K562 (cell line): ENCODE data around the gene BLVRA. TPM values are rescaled to one million over a fixed set of nuclear protein-coding genes. Genes with fewer than 3 reads are reported as not detected.

Experiments
- ATAC-seq: fragments of 200-7000 bp; cut with Tn5 transposase; 3 replicates; pipeline ENCODE4 v1.9.1; 2020; ENCODE audit warnings: moderate library complexity
- BruUV-seq: library from RNA; stranded (reverse); fragments of 400-500 nt; replicated peaks from 2 replicates; lab custom pipeline; 2021; lab: Mats Ljungman, UMichigan
- CTCF ChIA-PET: fragments of 300-600 bp; formaldehyde crosslinking; extraction: SDS; loops from one replicate; lab custom pipeline; 2021; ENCODE audit warnings: low intra/inter-chr PET ratio; lab: Yijun Ruan, JAX
- POLR2A ChIA-PET: fragments of 300-600, 350-650 bp; sonication (Branson Sonifier 250); formaldehyde crosslinking; extraction: SDS; loops from one replicate; lab custom pipeline; 2021; ENCODE audit warnings: antibody characterized with exemption, inconsistent platforms; lab: Yijun Ruan, JAX
- DNase-seq, 4 experiments: peaks; one replicate each; pipeline versions ENCODE4 v3.0.0 to v3.0.0-alpha.2; 2011 to 2018; ENCODE audit warnings: low spot score in 3 of 4, mixed read lengths in 3 of 4; ENCODE audit errors: extremely low read depth in 1 of 4
- FAIRE-seq: peaks from 2 replicates; lab custom pipeline; 2011; peaks lifted over from hg19 to GRCh38; lab: Jason Lieb, UNC
- H2AFZ ChIP-seq: 2 replicates; pipeline ENCODE4 v1.6.0; 2011; ENCODE audit warnings: low read depth, low read length, control low read depth, inconsistent platforms
- H3K27ac ChIP-seq: fragments of 200-600 bp; 3 replicates; pipeline ENCODE4 v1.8.0; 2011; ENCODE audit warnings: low read depth, mild to moderate bottlenecking, control low read depth, inconsistent platforms, low read length, moderate library complexity, mixed read lengths; ENCODE audit errors: extremely low read depth
- H3K27me3 ChIP-seq, 2 experiments: fragments of 300-600 bp in 1 of 2; 2 replicates in 1 of 2; 3 replicates in 1 of 2; pipeline versions ENCODE4 v1.6.0 to v1.8.0; 2011; ENCODE audit warnings: inconsistent platforms in 2 of 2, low read length in 2 of 2, mild to moderate bottlenecking in 1 of 2, mixed read lengths in 1 of 2, moderate library complexity in 1 of 2; ENCODE audit not compliant: control insufficient read depth in 2 of 2, insufficient read depth in 2 of 2
- H3K36me3 ChIP-seq: fragments of 300-600 bp; 3 replicates; pipeline ENCODE4 v1.8.0; 2011; ENCODE audit warnings: mild to moderate bottlenecking, low read length, inconsistent platforms; ENCODE audit not compliant: control insufficient read depth, insufficient read depth
- H3K4me1 ChIP-seq, 2 experiments: fragments of 200-600 bp in 1 of 2; replicated peaks in 1 of 2; 2 replicates in 1 of 2; 3 replicates in 1 of 2; pipeline versions ENCODE4 v1.5.1 to v1.8.0; 2011; ENCODE audit warnings: inconsistent platforms in 2 of 2, low read length in 2 of 2, mild to moderate bottlenecking in 1 of 2, mixed read lengths in 1 of 2, moderate library complexity in 1 of 2; ENCODE audit not compliant: control insufficient read depth in 2 of 2, insufficient read depth in 2 of 2
- H3K4me2 ChIP-seq: 2 replicates; pipeline ENCODE4 v1.6.1; 2011; ENCODE audit warnings: low read length, control low read depth, inconsistent platforms, mixed read lengths; ENCODE audit not compliant: insufficient read depth
- H3K4me3 ChIP-seq: fragments of 200-600 bp; sonication (generic), shearing (Covaris generic); 2 replicates; pipeline ENCODE4 v1.5.1; 2016; ENCODE audit warnings: control low read depth, inconsistent platforms
- H3K79me2 ChIP-seq: fragments of 200-600 bp; 3 replicates; pipeline ENCODE4 v1.8.0; 2011; ENCODE audit warnings: low read length, inconsistent platforms; ENCODE audit not compliant: control insufficient read depth, insufficient read depth
- H3K9ac ChIP-seq, 2 experiments: 2 replicates each; pipeline versions ENCODE4 v1.6.0 to v1.6.1; 2011; ENCODE audit warnings: low read depth in 2 of 2, low read length in 2 of 2, control low read depth in 1 of 2, inconsistent platforms in 1 of 2, mild to moderate bottlenecking in 1 of 2, mixed read lengths in 1 of 2; ENCODE audit not compliant: insufficient read depth in 1 of 2
- H3K9me1 ChIP-seq: one replicate; pipeline ENCODE4 v1.6.0; 2011; ENCODE audit warnings: inconsistent platforms, mild to moderate bottlenecking, low read length, moderate library complexity; ENCODE audit not compliant: control insufficient read depth, insufficient read depth
- H3K9me3 ChIP-seq: replicated peaks from 2 replicates; pipeline ENCODE4 v1.5.1; 2011; ENCODE audit warnings: low read depth, low read length, inconsistent platforms; ENCODE audit not compliant: control insufficient read depth, insufficient read depth
- H4K20me1 ChIP-seq: replicated peaks from 2 replicates; pipeline ENCODE4 v1.6.1; 2011; ENCODE audit warnings: low read length, inconsistent platforms, mixed read lengths; ENCODE audit not compliant: control insufficient read depth, insufficient read depth
- KAT8 ChIP-seq: fragments of 450-650 bp; IDR thresholded peaks from 2 replicates; pipeline ENCODE4 v1.6.1; 2016; ENCODE audit warnings: low read depth, mild to moderate bottlenecking
- MBD2 ChIP-seq: sonication (generic); IDR thresholded peaks from 2 replicates; pipeline ENCODE4 v1.6.1; 2016; ENCODE audit warnings: low read depth, borderline replicate concordance
- NR2C2 ChIP-seq, 2 experiments: fragments of 200-800 bp in 1 of 2; sonication (Bioruptor generic) in 1 of 2; sonication (generic) in 1 of 2; formaldehyde crosslinking in 1 of 2; IDR thresholded peaks; 2 replicates each; pipeline versions ENCODE4 v1.6.1 to v1.8.0; 2016 to 2022; ENCODE audit warnings: mild to moderate bottlenecking in 1 of 2, missing compliant biosample characterization in 1 of 2, missing genetic modification characterization in 1 of 2, missing genetic modification reagents in 1 of 2
- POLR2B ChIP-seq: fragments of 450-650 bp; IDR thresholded peaks from 2 replicates; pipeline ENCODE4 v1.6.1; 2018; ENCODE audit warnings: low read depth; ENCODE audit not compliant: partially characterized antibody
- ZNF24 ChIP-seq: fragments of 450-650 bp; IDR thresholded peaks from 2 replicates; pipeline ENCODE4 v1.6.1; 2016
- WGBS: fragments of 100-300 bp; shearing (Covaris generic); methylation state at CpG from one replicate; pipeline ENCODE4 v1.1.6; 2016; ENCODE audit warnings: low coverage, mixed read lengths; ENCODE audit not compliant: insufficient coverage; ENCODE audit errors: missing lambda C conversion rate; 5-methylcytosine and 5-hydroxymethylcytosine counted together
- in situ Hi-C: fragments of 300-500 bp; cut with MboI; formaldehyde crosslinking; loops from 4 replicates; pipeline ENCODE4 v1.15.0; 2018; ENCODE audit warnings: inconsistent platforms, mixed read lengths
- intact Hi-C: fragments of 100-400 bp; cut with micrococcal nuclease; formaldehyde crosslinking; loops from 2 replicates; pipeline ENCODE4 v1.14.2; 2022
- polyA plus RNA-seq, 8 experiments: library from polyadenylated mRNA; depleted of rRNA in 4 of 8; stranded (reverse) in 5 of 8; unstranded in 3 of 8; fragments of >200 nt; fragmentation: Nextera tagmentation in 2 of 8; fragmentation: Illumina TruSeq in 1 of 8; extraction: Ambion mirVana in 2 of 8; extraction: Trizol in 1 of 8; gene quantifications; 2 replicates each; pipeline versions ENCODE4 v1.2.1 to v1.2.3, GENCODE V29; 2011 to 2014; ENCODE audit warnings: inconsistent platforms in 1 of 8, missing spikeins in 1 of 8
- total RNA-seq, 7 experiments: library from RNA; depleted of rRNA in 6 of 7; stranded (reverse); fragments of >200 nt in 6 of 7; fragmentation: Illumina TruSeq in 2 of 7; extraction: Trizol in 2 of 7; gene quantifications; 2 replicates each; pipeline versions ENCODE4 v1.2.1 to v1.2.3, GENCODE V29; 2011 to 2021; ENCODE audit warnings: low replicate concordance in 1 of 7
- TF ChIP-seq, protein P1 (sequence below), 3 experiments: fragments of 200-800 bp in 1 of 3; fragments of 250-450 bp in 1 of 3; fragments of 450-650 bp in 1 of 3; sonication (Bioruptor Pico) in 1 of 3; sonication (Bioruptor generic) in 1 of 3; formaldehyde crosslinking in 1 of 3; IDR thresholded peaks; 2 replicates each; pipeline versions ENCODE4 v1.6.1 to v1.8.0; 2016 to 2022; ENCODE audit warnings: mild to moderate bottlenecking in 2 of 3, missing genetic modification characterization in 2 of 3, missing compliant biosample characterization in 1 of 3, moderate library complexity in 1 of 3

The BLVRA gene
- total and polyA plus RNA-seq, 9 of the 15 experiments (the other 6 are each of a cell fraction or from before 2014, with no cell fraction given), result 48.5 to 147 (median 61.5) TPM

DNA sequence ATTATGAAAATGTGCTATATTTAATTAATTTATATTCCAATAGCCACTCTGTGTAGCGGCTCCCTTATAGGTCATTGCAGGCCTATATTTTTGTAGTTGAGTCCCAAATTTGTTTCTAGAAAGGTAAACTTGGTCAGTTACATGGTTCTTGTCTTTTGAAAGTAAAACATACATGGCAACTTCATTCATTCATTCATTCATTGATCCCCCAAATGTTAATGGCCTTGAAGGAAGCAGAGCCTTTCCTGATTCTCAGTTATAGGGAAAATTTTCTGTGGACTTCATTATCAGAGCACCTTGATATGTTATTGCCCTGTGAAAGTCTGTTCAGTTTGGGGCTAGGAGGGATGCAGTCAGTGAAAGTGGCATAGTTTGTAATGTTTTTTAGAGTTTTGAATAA lies 2.9 kb downstream of the BLVRA start:
- intact Hi-C loops (loop anchor here (5.0 kb wide), 1 partner anchor 36 kb away; no protein-coding TSS in a partner anchor), in situ Hi-C loops (no loop called here)
- H3K27ac ChIP-seq, result no peak overlapping the region
- H3K4me1 ChIP-seq, result peaks cover 38 to 58% of the 10 kb centered on the region in 2 experiments
- H2AFZ ChIP-seq, result no peak overlapping the region
- no peak overlapping the region for H3K4me2 ChIP-seq
- H3K9ac ChIP-seq, result no peak overlapping the region
- peaks cover 61% of the 10 kb centered on the region for H3K79me2 ChIP-seq
- DNase-seq (no peak), FAIRE-seq (no peak)
- no peaks in the 10 kb centered on the region for H3K9me1 ChIP-seq
- CTCF ChIA-PET, result no interaction called here
- H4K20me1 ChIP-seq, result 0 out of 2 replicates have a peak, but pooled peaks cover 3% of the 10 kb centered on the region
- H3K36me3 ChIP-seq, result no peaks in the 10 kb centered on the region; the same call in 2 of the 3 replicates
- WGBS, result 94% methylated on average over 1 of the region's 1 CpG
- no peaks in the 10 kb centered on the region for H3K9me3 ChIP-seq
- no peak overlapping the region for H3K4me3 ChIP-seq
- TF ChIP-seq MBD2 (no peak), ZNF24 (peak; percentile 68; the same call in 1 of the 2 replicates)
- TF ChIP-seq, all 486 proteins: peak for 1
- POLR2A ChIA-PET, result interaction anchor here (1.0 to 5.5 kb wide), 3 partner anchors 10 to 30 kb away, joined by 3 to 32 read pairs (median 3); partner anchors contain the start of gene COA1
- no TSS peak for BruUV-seq
- ATAC-seq, result no peak
- H3K27me3 ChIP-seq, result no peaks in the 10 kb centered on the region

DNA sequence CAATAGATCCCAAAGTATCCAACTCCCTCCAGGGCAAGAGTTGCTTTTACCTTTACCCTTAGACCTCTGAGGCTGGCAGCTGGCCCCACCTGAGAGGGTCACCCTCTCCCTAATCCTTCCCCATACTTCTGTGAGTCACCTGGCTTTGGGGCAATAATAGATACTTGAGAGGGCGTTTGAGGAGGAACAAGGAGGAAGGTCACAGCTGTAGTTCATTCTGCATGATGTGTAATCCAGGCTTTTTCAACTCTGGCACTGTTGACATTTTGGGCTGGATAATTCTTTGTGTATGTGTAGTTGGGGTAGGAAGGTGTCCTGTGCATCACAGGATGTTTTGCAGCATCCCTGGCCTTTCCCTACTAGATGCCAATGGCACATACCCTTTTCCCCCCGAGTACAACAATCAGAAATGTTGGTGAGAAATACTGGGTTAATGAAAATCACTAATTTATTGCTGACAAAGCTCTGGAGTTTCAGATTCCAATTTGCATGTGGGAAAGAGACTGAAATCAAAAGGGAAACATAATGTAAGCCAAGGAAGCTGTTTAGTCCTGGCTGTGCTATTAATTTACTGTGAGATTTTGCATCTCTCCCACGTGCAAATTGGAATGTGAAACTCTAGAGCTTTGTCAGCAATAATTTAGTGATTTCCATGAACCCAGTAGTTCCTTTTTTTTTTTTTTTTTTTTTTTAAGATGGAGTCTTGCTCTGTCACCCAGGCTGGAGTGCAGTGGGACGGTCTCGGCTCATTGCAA lies 3.6 kb downstream of the BLVRA start:
- H3K79me2 ChIP-seq, result peaks cover 68% of the 10 kb centered on the region
- no peaks in the 10 kb centered on the region; the same call in 2 of the 3 replicates for H3K36me3 ChIP-seq
- FAIRE-seq (no peak), ATAC-seq (no peak), DNase-seq (no peak)
- peaks cover 38 to 58% of the 10 kb centered on the region in 2 experiments for H3K4me1 ChIP-seq
- H3K9me1 ChIP-seq, result no peaks in the 10 kb centered on the region
- no peak overlapping the region for H3K4me2 ChIP-seq
- H3K9ac ChIP-seq, result peak overlapping the region in 1 of 2 experiments; percentile 38; a peak in 1 of 4 replicates
- intact Hi-C loops (loop anchor here (5.0 kb wide), 1 partner anchor 35 kb away; no protein-coding TSS in a partner anchor), in situ Hi-C loops (no loop called here)
- H3K9me3 ChIP-seq, result no peaks in the 10 kb centered on the region
- CTCF ChIA-PET, result no interaction called here
- H3K27me3 ChIP-seq, result no peaks in the 10 kb centered on the region
- no peak overlapping the region for H3K4me3 ChIP-seq
- WGBS, result 42% methylated on average over 4 of the region's 5 CpGs
- BruUV-seq, result no TSS peak
- 0 out of 2 replicates have a peak, but pooled peaks cover 3% of the 10 kb centered on the region for H4K20me1 ChIP-seq
- H2AFZ ChIP-seq, result no peak overlapping the region
- POLR2A ChIA-PET, result interaction anchor here (0.9 to 1.4 kb wide), 3 partner anchors 9 to 187 kb away, joined by 3 read pairs; no protein-coding TSS in a partner anchor
- H3K27ac ChIP-seq, result peak overlapping the region; percentile 29; the same call in 1 of the 3 replicates
- TF ChIP-seq NR2C2 (CRISPR knock-in tag; IDR thresholded peaks at IDR 0.05) (no peak), NR2C2 (tag; IDR thresholded peaks at IDR 0.05) (0 out of 2 replicates have a peak, but pooled peaks have one; percentile 4), KAT8 (no peak), POLR2B (no peak)
- TF ChIP-seq, protein P1, sequence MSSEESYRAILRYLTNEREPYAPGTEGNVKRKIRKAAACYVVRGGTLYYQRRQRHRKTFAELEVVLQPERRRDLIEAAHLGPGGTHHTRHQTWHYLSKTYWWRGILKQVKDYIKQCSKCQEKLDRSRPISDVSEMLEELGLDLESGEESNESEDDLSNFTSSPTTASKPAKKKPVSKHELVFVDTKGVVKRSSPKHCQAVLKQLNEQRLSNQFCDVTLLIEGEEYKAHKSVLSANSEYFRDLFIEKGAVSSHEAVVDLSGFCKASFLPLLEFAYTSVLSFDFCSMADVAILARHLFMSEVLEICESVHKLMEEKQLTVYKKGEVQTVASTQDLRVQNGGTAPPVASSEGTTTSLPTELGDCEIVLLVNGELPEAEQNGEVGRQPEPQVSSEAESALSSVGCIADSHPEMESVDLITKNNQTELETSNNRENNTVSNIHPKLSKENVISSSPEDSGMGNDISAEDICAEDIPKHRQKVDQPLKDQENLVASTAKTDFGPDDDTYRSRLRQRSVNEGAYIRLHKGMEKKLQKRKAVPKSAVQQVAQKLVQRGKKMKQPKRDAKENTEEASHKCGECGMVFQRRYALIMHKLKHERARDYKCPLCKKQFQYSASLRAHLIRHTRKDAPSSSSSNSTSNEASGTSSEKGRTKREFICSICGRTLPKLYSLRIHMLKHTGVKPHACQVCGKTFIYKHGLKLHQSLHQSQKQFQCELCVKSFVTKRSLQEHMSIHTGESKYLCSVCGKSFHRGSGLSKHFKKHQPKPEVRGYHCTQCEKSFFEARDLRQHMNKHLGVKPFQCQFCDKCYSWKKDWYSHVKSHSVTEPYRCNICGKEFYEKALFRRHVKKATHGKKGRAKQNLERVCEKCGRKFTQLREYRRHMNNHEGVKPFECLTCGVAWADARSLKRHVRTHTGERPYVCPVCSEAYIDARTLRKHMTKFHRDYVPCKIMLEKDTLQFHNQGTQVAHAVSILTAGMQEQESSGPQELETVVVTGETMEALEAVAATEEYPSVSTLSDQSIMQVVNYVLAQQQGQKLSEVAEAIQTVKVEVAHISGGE (CRISPR knock-in tag; IDR thresholded peaks at IDR 0.05), result no peak
